GM18870 (cell line): ENCODE results near the gene RRP1B.
"Not testable (repeated sequence)": the region's sequence is repeated elsewhere in the genome, so short reads cannot be mapped to it uniquely, and the experiment has no call there.

Experiments used
- ATAC-seq: cut with Tn5 transposase; IDR thresholded peaks from one replicate; pipeline ENCODE4 v1.9.1; 2021; ENCODE audit warnings: moderate library complexity; ENCODE audit not compliant: unreplicated experiment

Gene RRP1B

GRCh38 chr21:43669828-43670605 is 10.7 kb downstream of the RRP1B start:
- no peak for ATAC-seq

- no peak for ATAC-seq
Measured at GRCh38 chr21:43675871-43676270, 16.5 kb downstream of the RRP1B start.

- no peak for ATAC-seq
Measured at GRCh38 chr21:43676391-43676790, 17.0 kb downstream of the RRP1B start.

- no peak for ATAC-seq
Measured at GRCh38 chr21:43679951-43680350, 20.6 kb downstream of the RRP1B start.

- ATAC-seq, result not testable (repeated sequence)
Measured at GRCh38 chr21:43680421-43680820, 21.1 kb downstream of the RRP1B start.

GRCh38 chr21:43681650-43682049 is 22.3 kb downstream of the RRP1B start:
- ATAC-seq, result no peak

GRCh38 chr21:43684424-43684823 is 25.1 kb downstream of the RRP1B start:
- no peak for ATAC-seq

GRCh38 chr21:43686811-43687565 is 27.6 kb downstream of the RRP1B start:
- no peak for ATAC-seq

GRCh38 chr21:43687566-43688399 is 28.4 kb downstream of the RRP1B start:
- ATAC-seq, result no peak

- ATAC-seq, result no peak
Measured at GRCh38 chr21:43688906-43689305, 29.5 kb downstream of the RRP1B start.

GRCh38 chr21:43689556-43690337 is 30.4 kb downstream of the RRP1B start:
- ATAC-seq, result no peak

- no peak for ATAC-seq
Measured at GRCh38 chr21:43690346-43690745, 31.0 kb downstream of the RRP1B start.

- ATAC-seq, result no peak
Measured at GRCh38 chr21:43691086-43691795, 31.9 kb downstream of the RRP1B start.

GRCh38 chr21:43691801-43692200 is 32.4 kb downstream of the RRP1B start:
- no peak for ATAC-seq

GRCh38 chr21:43692949-43693348 is 33.6 kb downstream of the RRP1B start:
- ATAC-seq, result no peak

- no peak for ATAC-seq
Measured at GRCh38 chr21:43693981-43694380, 34.6 kb downstream of the RRP1B start.

GRCh38 chr21:43694437-43695079 is 35.2 kb downstream of the RRP1B start:
- ATAC-seq, result no peak

- no peak for ATAC-seq
Measured at GRCh38 chr21:43696214-43696613, 36.9 kb downstream of the RRP1B start.
